Transverse colon (tissue), 4 donors: ENCODE results near the gene INTS11.

Experiments
- CTCF ChIP-seq, 5 experiments: fragments of 200-600 bp in 3 of 5; fragments of 450-650 bp in 2 of 5; sonication (generic) in 3 of 5; IDR thresholded peaks; 1 replicate in 2 of 5; 2 replicates in 3 of 5; pipeline ENCODE4 v1.5.1; 2016 to 2017; ENCODE audit warnings: antibody characterized with exemption in 5 of 5, inconsistent platforms in 3 of 5, mild to moderate bottlenecking in 2 of 5, moderate library complexity in 1 of 5
- EP300 ChIP-seq: sonication (generic); formaldehyde crosslinking; IDR thresholded peaks from one replicate; pipeline ENCODE4 v1.6.1; 2017; ENCODE audit warnings: antibody characterized with exemption, low read depth
- POLR2A ChIP-seq: fragments of 450-650 bp; IDR thresholded peaks from one replicate; pipeline ENCODE4 v1.6.1; 2016; ENCODE audit warnings: antibody characterized with exemption, mild to moderate bottlenecking, moderate library complexity
- POLR2AphosphoS5 ChIP-seq, 3 donors: sonication (generic); formaldehyde crosslinking; IDR thresholded peaks; one replicate each; pipeline ENCODE4 v1.6.1; 2016; ENCODE audit warnings: antibody characterized with exemption in 3 of 3

GRCh38 chr1:1367315-1367714 is 42.9 kb upstream of the INTS11 start:
- TF ChIP-seq CTCF (IDR thresholded peaks at IDR 0.05) (no peak), EP300 (no peak), POLR2A (no peak), POLR2AphosphoS5 (IDR thresholded peaks at IDR 0.05) (no peak)
